CD4-positive, alpha-beta T cell treated with Interleukin-4 for 4 hours (primary cell): Measurements from ENCODE around the gene MOB3B.

Source experiments
- DNase-seq: peaks from one replicate; pipeline ENCODE4 v3.0.0-alpha.2; 2020

The MOB3B gene

GRCh38 chr9:27331393-27331792, 198.2 kb downstream of the MOB3B start:
- DNase-seq: no peak

- DNase-seq: no peak
Measured at GRCh38 chr9:27329291-27329690, 200.3 kb downstream of the MOB3B start.

GRCh38 chr9:27328483-27328882, 201.1 kb downstream of the MOB3B start:
- no peak for DNase-seq

DNA sequence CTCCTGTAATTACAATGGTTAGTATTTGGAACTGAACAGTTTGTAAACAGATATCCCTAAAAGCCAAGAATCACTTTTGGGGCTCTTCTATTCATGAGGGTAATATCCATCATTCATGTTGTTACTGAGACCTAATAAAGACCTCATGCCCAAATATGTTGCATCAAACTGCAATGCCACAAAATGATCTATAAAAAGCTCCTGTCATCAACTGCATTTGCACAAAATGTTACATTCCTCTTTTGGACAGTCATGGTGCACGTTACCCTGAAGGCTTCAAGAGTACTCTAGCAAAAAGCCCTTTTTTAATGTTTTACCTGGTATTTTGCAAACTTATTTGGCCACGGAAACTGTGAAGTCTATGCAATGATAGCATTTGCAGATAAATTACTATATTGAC, 218.4 kb downstream of the MOB3B start:
- no peak for DNase-seq

- DNase-seq: no peak
Measured at GRCh38 chr9:27310582-27310981, 219.0 kb downstream of the MOB3B start.

GRCh38 chr9:27308691-27309390, 220.8 kb downstream of the MOB3B start:
- DNase-seq: no peak

- DNase-seq: no peak
Measured at GRCh38 chr9:27304521-27304920, 225.1 kb downstream of the MOB3B start.

DNA sequence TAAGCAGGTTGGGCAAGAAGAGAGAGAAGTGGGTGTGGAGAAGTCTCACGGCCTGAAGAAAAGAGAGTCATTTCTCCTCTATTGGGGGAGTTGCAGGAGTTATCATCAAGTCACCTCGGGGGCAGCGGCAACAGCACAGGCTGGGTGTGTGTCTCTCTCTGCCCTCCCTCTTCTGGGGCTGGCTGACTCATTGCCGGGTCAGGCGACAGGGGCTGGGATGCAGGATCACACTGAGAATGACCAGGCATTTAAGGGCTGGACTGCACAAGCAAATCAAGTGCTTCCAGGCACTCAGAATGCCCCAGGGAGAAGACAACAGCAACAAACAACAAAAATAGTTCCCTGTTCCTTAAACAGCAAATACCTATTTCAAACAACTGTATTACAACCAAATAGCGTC, 226.4 kb downstream of the MOB3B start:
- no peak for DNase-seq

DNA sequence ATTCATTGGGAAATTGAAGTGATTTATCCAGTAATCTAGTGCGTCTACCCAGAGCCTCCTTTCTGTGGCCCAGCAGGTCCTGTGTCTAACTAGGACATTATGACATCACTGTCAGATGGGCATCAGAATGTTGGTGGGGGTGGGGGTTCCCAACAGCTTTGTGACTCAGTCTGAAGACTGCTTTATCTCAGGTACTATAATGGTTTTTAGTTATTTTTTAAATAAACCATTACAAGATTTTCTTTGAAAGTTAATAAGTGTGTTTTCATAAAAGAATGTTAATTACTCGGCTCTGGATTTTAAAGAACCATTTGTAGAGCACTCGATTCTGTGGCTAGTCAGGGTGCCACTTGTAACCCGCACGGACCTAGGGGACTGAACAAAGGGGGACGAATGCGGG, 232.6 kb downstream of the MOB3B start, which contains the start of gene EQTN:
Gene EQTN (minus strand): TSS at position 101 of the 400 bp plus-strand sequence. CDS start 95 bp downstream, at position 6.
- no peak for DNase-seq

DNA sequence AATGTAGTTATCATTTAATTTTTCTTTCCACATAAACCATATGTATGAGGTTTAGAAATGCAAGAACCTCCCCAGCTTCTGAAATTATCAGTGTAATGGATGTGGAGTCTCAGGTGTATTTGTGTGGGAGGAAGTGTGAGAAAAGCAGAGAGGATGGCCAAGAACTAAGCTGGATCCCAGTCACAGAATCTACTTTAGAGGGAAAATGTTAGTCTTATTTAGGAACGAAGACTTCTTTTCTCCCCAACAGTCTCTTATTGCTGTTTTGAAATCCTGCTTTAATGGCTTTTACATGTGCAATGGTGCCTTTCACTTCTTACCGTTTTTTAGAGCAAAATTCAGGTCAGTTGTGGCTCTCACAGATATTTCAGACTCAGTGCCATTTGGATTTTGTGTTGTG, 235.6 kb downstream of the MOB3B start:
- DNase-seq: no peak

- no peak for DNase-seq
Measured at GRCh38 chr9:27292659-27293405, 236.8 kb downstream of the MOB3B start.

GRCh38 chr9:27291292-27291691, 238.3 kb downstream of the MOB3B start:
- no peak for DNase-seq

- no peak for DNase-seq
Measured at GRCh38 chr9:27282269-27282668, 247.3 kb downstream of the MOB3B start.

DNA sequence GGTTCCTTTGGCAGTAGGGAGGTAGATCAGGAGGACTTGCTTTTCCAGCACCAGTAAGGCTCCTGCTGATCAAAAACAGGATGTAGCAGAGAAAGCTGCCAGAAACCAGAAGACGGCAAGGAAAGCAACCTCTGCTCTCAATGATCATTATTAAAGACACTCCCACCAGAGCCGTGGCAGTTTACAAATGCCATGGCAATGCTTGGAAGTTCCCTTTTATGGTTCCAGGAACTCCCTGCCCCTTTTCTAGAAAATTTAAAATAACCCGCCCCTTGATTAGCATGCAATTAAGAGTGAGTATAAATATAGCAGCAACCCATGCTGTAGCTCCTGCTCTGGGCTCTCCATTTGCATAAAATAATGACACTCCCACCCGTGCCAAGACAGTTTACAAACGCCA, 248.8 kb downstream of the MOB3B start:
- no peak for DNase-seq

DNA sequence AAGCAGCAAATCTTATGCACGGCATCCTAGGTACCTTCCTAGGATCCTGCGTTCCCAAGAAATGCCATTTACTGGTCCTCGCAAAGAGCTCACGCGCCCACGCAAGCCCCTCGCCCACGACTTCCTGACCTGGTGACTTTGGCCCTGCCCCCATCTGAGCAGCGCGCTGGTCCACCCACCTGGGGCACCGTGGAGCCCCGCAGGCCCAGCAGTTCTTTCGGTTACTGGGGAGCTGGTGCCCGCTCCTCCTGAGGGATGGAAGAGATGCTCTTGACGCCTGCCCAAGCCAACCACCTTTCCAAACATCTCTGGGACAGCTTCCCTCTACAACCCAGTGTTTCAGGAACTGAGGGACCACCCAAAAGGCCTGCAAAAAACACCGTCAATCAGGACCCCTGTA, 249.4 kb downstream of the MOB3B start:
- no peak for DNase-seq

DNA sequence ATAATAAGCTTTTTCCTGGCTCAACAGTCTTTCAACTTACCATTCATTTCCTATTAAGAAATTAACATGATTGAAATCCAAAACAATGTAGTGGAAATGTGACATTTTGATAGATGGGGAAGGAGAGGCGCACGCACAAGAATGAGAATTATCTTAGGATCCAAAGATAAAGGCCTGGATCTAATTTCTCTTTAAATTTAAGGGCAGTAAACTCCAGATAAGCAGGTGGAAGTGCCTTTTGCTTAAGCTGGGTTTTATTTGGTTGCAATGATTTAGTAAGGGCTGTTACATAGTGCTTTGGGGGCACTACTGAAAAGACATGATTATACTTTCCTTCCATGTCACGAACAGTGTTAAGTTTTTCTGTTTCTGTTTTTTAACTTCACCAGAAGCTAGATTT, 250.0 kb downstream of the MOB3B start:
- no peak for DNase-seq

DNA sequence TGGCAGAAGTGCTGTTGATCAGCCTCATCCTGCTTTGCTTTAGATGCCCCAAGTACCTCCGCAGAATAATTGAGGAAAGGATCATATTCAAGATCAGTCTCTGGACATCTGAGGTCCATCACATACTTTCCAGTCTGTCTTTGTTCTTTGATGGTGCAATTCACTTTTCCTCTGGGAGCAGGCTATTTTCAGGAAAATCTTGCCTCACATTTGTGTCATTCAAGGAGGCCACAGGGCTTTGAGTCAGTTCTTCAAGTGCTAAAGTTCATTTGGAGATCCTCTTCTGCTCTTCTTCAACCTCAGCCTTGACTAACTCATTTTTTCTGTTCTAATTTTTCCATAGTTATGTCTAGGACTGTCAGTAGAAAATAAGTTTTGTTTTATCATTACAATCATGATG, 251.2 kb downstream of the MOB3B start:
- DNase-seq: no peak

GRCh38 chr9:27276193-27277030, 253.2 kb downstream of the MOB3B start:
- peak; percentile 37 for DNase-seq
